ENCODE data around the gene ENAH. TPM values are rescaled to one million over a fixed set of nuclear protein-coding genes. Genes with fewer than 3 reads are reported as not detected.

Gene ENAH
- total and polyA plus RNA-seq, 2 donors (not counting 1 experiment from before 2014, with no cell fraction given), result 1.3 to 1.6 TPM

- Histone ChIP-seq H2AFZ (ENCODE audit: insufficient read depth, low read depth, low read length, poor library complexity, severe bottlenecking) (no peak overlapping the region), H4K20me1 (ENCODE audit: control insufficient read depth, insufficient read depth, low read length, poor library complexity, severe bottlenecking) (no peaks in the 10 kb centered on the region), H3K27ac (ENCODE audit: low read length in 2 of 2) (no peak overlapping the region), H3K4me1 (ENCODE audit: control insufficient read depth in 2 of 2, insufficient read depth in 2 of 2, low read length in 2 of 2) (no peaks in the 10 kb centered on the region), H3K4me2 (replicated peaks; ENCODE audit: low read depth, low read length, poor library complexity, severe bottlenecking) (no peak overlapping the region), H3K79me2 (ENCODE audit: control insufficient read depth, insufficient read depth, low read length) (no peaks in the 10 kb centered on the region), H3K9me3 (ENCODE audit: control extremely low read depth in 1 of 3, control insufficient read depth in 2 of 3, insufficient read depth in 1 of 3, low read length in 2 of 3) (no peaks in the 10 kb centered on the region), H3K36me3 (replicated peaks in 1 of 2; ENCODE audit: control extremely low read depth in 1 of 2, control insufficient read depth in 1 of 2, extremely low read depth in 1 of 2, insufficient read depth in 2 of 2, low read length in 1 of 2) (no peaks in the 10 kb centered on the region), H3K4me3 (ENCODE audit: control extremely low read depth in 1 of 5, extremely low read depth in 1 of 5, insufficient read depth in 1 of 5, low read depth in 2 of 5, low read length in 4 of 5) (no peak overlapping the region), H3K27me3 (replicated peaks in 1 of 4; ENCODE audit: control extremely low read depth in 1 of 4, control insufficient read depth in 3 of 4, insufficient read depth in 4 of 4, low read length in 3 of 4) (no peaks in the 10 kb centered on the region), H3K9ac (ENCODE audit: low read length) (no peak overlapping the region)
- Mint-ChIP-seq H3K9me3 (ENCODE audit: insufficient read depth) (no peaks in the 10 kb centered on the region), H3K4me1 (no peaks in the 10 kb centered on the region), H3K27ac (no peak overlapping the region), H3K4me3 (no peak overlapping the region), H3K27me3 (no peaks in the 10 kb centered on the region)
- ChIA-PET CTCF (no interaction called here), POLR2A (no interaction called here)
- TF ChIP-seq, protein P1, sequence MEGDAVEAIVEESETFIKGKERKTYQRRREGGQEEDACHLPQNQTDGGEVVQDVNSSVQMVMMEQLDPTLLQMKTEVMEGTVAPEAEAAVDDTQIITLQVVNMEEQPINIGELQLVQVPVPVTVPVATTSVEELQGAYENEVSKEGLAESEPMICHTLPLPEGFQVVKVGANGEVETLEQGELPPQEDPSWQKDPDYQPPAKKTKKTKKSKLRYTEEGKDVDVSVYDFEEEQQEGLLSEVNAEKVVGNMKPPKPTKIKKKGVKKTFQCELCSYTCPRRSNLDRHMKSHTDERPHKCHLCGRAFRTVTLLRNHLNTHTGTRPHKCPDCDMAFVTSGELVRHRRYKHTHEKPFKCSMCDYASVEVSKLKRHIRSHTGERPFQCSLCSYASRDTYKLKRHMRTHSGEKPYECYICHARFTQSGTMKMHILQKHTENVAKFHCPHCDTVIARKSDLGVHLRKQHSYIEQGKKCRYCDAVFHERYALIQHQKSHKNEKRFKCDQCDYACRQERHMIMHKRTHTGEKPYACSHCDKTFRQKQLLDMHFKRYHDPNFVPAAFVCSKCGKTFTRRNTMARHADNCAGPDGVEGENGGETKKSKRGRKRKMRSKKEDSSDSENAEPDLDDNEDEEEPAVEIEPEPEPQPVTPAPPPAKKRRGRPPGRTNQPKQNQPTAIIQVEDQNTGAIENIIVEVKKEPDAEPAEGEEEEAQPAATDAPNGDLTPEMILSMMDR (IDR thresholded peaks at IDR 0.05), result no peak
- no peak for TF ChIP-seq EZH2 (IDR thresholded peaks at IDR 0.05; ENCODE audit: borderline replicate concordance, insufficient read depth, low read depth, low read length, poor library complexity, severe bottlenecking)
- DNase-seq, result no peak
- WGBS (ENCODE audit: insufficient coverage), result no CpG with 5 or more reads among the region's 1 CpG
- ATAC-seq (ENCODE audit: low read depth), result no peak
- intact Hi-C loops (cut with micrococcal nuclease), result no loop called here
These were observed 15.3 kb upstream of the ENAH start for GRCh38 chr1:225668222-225668621.

DNA sequence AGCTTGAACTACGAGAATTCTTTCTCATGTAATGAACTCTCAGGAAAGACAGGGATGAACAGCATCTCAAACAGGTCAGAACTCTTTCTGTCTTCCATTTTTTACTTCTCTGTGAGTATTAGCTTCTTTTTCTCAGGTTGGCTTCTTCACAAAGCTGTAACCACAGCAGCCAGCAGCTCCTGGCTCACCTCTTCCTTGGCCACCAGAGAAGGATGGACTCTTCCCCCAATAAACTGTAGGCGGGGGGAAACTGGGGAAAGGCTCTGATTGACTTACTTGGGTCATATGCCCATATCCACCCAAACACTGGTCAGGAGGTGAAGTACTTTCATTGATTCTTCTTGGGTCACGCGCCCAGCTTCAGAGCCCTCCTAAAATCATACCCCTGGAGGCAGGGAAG is 14.4 kb upstream of the ENAH start:
- Histone ChIP-seq H4K20me1 (ENCODE audit: control insufficient read depth, insufficient read depth, low read length, poor library complexity, severe bottlenecking) (no peaks in the 10 kb centered on the region), H3K4me2 (replicated peaks; ENCODE audit: low read depth, low read length, poor library complexity, severe bottlenecking) (no peak overlapping the region), H3K27me3 (replicated peaks in 1 of 4; ENCODE audit: control extremely low read depth in 1 of 4, control insufficient read depth in 3 of 4, insufficient read depth in 4 of 4, low read length in 3 of 4) (no peaks in the 10 kb centered on the region), H3K79me2 (ENCODE audit: control insufficient read depth, insufficient read depth, low read length) (no peaks in the 10 kb centered on the region), H3K9ac (ENCODE audit: low read length) (no peak overlapping the region), H3K27ac (ENCODE audit: low read length in 2 of 2) (no peak overlapping the region), H3K9me3 (ENCODE audit: control extremely low read depth in 1 of 3, control insufficient read depth in 2 of 3, insufficient read depth in 1 of 3, low read length in 2 of 3) (no peaks in the 10 kb centered on the region), H3K4me3 (ENCODE audit: control extremely low read depth in 1 of 5, extremely low read depth in 1 of 5, insufficient read depth in 1 of 5, low read depth in 2 of 5, low read length in 4 of 5) (no peak overlapping the region), H3K4me1 (ENCODE audit: control insufficient read depth in 2 of 2, insufficient read depth in 2 of 2, low read length in 2 of 2) (no peaks in the 10 kb centered on the region), H3K36me3 (replicated peaks in 1 of 2; ENCODE audit: control extremely low read depth in 1 of 2, control insufficient read depth in 1 of 2, extremely low read depth in 1 of 2, insufficient read depth in 2 of 2, low read length in 1 of 2) (no peaks in the 10 kb centered on the region), H2AFZ (ENCODE audit: insufficient read depth, low read depth, low read length, poor library complexity, severe bottlenecking) (no peak overlapping the region)
- 91% methylated on average over 1 of the region's 4 CpGs for WGBS (ENCODE audit: insufficient coverage)
- Mint-ChIP-seq H3K4me3 (no peak overlapping the region), H3K4me1 (no peaks in the 10 kb centered on the region), H3K27ac (no peak overlapping the region), H3K9me3 (ENCODE audit: insufficient read depth) (no peaks in the 10 kb centered on the region), H3K27me3 (no peaks in the 10 kb centered on the region)
- ATAC-seq (ENCODE audit: low read depth), result no peak
- no peak for DNase-seq
- ChIA-PET CTCF (no interaction called here), POLR2A (no interaction called here)
- TF ChIP-seq, protein P1 (IDR thresholded peaks at IDR 0.05), result no peak
- TF ChIP-seq EZH2 (IDR thresholded peaks at IDR 0.05; ENCODE audit: borderline replicate concordance, insufficient read depth, low read depth, low read length, poor library complexity, severe bottlenecking), result no peak
- intact Hi-C loops (cut with micrococcal nuclease), result no loop called here

All from B cell (primary cell).